SK-N-SH (cell line): Measurements from ENCODE around the gene TOP3B.

Source experiments
- CTCF ChIP-seq: fragments of 200-600 bp; sonication (generic); IDR thresholded peaks from 2 replicates; pipeline ENCODE4 v1.6.1; 2017; ENCODE audit warnings: antibody characterized with exemption, mild to moderate bottlenecking, moderate library complexity
- EP300 ChIP-seq, 2 experiments: IDR thresholded peaks; 2 replicates each; pipeline versions ENCODE4 v1.4.0 to v1.6.1; 2012; ENCODE audit warnings: borderline replicate concordance in 1 of 2, low read depth in 1 of 2, low read length in 1 of 2
- JUND ChIP-seq: IDR thresholded peaks from 2 replicates; pipeline ENCODE4 v1.4.0; 2012
- MXI1 ChIP-seq: IDR thresholded peaks from 2 replicates; pipeline ENCODE4 v1.6.1; 2012; ENCODE audit warnings: mild to moderate bottlenecking, low read depth, low read length, improper control_type of control experiment
- RAD21 ChIP-seq: IDR thresholded peaks from 2 replicates; pipeline ENCODE4 v1.6.1; 2012; ENCODE audit warnings: mild to moderate bottlenecking, low read length
- TAF1 ChIP-seq: IDR thresholded peaks from 2 replicates; pipeline ENCODE4 v1.6.1; 2012; ENCODE audit warnings: low read depth, mild to moderate bottlenecking, low read length, moderate library complexity, borderline replicate concordance

- TF ChIP-seq JUND (no peak), CTCF (no peak), EP300 (IDR thresholded peaks at IDR 0.05; ENCODE audit: borderline replicate concordance in 1 of 2, low read depth in 1 of 2, low read length in 1 of 2) (no peak), MXI1 (no peak), TAF1 (no peak), RAD21 (no peak)
Observed at GRCh38 chr22:22001664-22002525, 19.3 kb upstream of the TOP3B start.
